Subcutaneous adipose tissue (tissue), 4 donors: ENCODE data around the gene SLIT3. TPM values are rescaled to one million over a fixed set of nuclear protein-coding genes. Genes with fewer than 3 reads are reported as not detected.

Experiments used
- total RNA-seq, 4 donors: library from RNA; depleted of rRNA; stranded (reverse); fragments of >200 nt; gene quantifications; one replicate each; pipeline ENCODE4 v1.1.0, GENCODE V29; 2016
- TF ChIP-seq, protein P1 (sequence below): fragments of 450-650 bp; IDR thresholded peaks from one replicate; pipeline ENCODE4 v1.5.1; 2016; ENCODE audit warnings: low read depth, mild to moderate bottlenecking, control low read depth, antibody characterized with exemption, moderate library complexity

SLIT3 gene
- total RNA-seq, 4 donors from 2014 or later = 48.1 to 163 (median 83.2) TPM

DNA sequence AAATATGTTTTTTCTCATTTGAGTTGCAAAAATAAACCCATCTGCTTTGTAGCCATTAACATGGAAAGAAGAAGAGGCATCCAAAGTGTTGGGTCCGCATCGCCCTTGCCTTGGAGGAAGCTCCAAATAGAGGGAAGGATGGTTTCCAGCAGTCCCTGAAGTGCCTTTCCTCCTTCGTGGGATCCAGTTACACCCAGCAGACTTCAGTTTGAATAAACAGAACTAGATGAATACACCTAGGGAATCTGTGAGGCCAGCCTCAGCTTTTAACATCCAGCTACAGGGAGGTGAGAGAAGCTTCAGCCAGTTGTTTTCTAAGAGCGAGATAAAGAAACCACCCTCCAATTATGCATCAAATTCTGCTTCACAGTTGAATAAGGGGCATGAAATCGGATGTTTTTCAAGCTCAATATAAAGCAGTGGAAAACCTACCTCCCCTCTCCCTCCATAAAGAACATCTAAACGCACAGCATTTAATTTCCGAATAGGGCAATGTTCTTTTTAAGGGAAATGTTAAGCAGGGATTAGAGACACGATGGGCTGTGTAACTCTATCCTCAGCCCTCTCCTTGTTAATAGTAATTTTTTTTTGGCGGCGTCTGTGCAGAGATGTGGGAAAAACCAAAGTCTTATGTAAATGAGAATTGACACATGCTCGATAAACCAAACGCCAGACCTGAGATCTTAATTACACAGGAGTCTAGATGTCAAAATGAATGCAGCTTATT, 264.7 kb downstream of the SLIT3 start:
- TF ChIP-seq, protein P1, sequence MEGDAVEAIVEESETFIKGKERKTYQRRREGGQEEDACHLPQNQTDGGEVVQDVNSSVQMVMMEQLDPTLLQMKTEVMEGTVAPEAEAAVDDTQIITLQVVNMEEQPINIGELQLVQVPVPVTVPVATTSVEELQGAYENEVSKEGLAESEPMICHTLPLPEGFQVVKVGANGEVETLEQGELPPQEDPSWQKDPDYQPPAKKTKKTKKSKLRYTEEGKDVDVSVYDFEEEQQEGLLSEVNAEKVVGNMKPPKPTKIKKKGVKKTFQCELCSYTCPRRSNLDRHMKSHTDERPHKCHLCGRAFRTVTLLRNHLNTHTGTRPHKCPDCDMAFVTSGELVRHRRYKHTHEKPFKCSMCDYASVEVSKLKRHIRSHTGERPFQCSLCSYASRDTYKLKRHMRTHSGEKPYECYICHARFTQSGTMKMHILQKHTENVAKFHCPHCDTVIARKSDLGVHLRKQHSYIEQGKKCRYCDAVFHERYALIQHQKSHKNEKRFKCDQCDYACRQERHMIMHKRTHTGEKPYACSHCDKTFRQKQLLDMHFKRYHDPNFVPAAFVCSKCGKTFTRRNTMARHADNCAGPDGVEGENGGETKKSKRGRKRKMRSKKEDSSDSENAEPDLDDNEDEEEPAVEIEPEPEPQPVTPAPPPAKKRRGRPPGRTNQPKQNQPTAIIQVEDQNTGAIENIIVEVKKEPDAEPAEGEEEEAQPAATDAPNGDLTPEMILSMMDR = no peak

GRCh38 chr5:169029661-169030274, 271.2 kb downstream of the SLIT3 start:
- TF ChIP-seq, protein P1 = no peak

DNA sequence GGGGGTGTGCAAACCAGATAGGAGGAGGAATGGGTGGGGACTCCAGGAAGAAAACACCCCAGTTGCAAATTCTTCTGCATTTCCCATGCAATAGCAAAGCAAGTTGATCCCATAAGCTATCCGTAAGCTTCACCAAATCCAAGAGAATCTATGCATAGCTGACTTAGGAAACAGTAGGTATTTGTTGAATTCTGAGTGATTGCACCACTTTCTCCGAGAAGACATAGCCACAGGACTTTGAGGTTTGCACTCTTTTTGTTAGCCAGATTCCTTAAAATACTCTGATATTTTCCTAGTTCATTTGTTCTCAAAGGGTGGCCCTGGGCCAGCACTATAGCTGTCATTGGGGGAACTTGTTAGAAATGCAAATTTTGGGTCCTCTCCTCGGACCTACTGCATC, 271.9 kb downstream of the SLIT3 start:
- TF ChIP-seq, protein P1 = no peak

DNA sequence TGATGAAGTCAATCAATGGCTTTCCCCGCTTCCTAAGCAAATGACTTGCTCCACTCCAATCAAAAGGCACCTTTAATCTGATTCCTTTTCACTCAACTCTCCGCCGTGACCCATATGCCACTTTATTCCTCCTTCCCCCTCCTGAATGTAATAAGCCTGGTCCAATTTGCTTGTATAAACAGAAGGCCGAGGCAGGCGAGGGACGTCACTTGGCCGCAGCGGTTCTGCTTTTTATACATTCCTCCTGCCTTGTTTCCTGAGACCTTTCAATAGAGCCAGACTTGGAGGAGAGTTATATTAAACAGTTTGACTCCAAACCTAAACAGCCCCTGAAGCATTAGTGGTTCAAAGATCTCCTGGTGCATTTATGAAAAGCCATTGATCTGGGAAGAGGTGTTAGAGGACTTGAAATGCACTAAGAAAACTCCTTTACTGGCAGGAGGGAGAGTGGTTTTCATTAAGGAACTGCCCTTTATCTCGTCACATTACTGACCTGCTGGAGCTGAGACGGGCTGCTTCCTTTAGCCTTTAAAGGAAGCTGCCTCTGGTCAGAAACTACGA, 273.4 kb downstream of the SLIT3 start:
- TF ChIP-seq, protein P1 = no peak

DNA sequence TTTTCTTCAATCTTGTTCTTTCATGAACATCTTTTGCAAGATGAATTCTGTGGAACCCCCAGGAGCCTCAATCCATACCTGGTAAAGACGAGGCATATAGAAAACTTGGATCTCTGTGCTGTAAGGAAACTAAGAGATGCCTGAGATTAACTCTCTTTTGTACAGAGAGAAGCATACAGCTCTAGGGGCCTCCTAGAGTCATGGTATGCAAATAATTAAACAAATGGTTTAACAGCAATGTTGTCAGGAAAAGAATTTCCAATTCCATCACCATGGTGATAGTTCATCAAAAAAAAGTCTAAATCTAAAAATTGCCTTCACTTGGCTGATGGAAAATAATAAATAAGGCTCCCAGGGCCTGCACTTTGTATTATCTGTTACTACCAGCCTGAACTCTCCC, 275.4 kb downstream of the SLIT3 start:
- TF ChIP-seq, protein P1 = no peak

- TF ChIP-seq, protein P1 = no peak
Observed at GRCh38 chr5:169024421-169024820, 276.5 kb downstream of the SLIT3 start.

GRCh38 chr5:169022718-169023117, 278.2 kb downstream of the SLIT3 start:
- TF ChIP-seq, protein P1 = no peak
